Measurements from ENCODE around the gene UQCC5.

- TF ChIP-seq POU2F2 (IDR thresholded peaks at IDR 0.05; ENCODE audit: low read depth, low read length), result no peak
- no peak for TF ChIP-seq POLR2A (IDR thresholded peaks at IDR 0.05; ENCODE audit: low read depth, low read length)
- no peak for TF ChIP-seq POLR2AphosphoS5 (IDR thresholded peaks at IDR 0.05; ENCODE audit: low read depth, low read length)
- TF ChIP-seq TAF1 (IDR thresholded peaks at IDR 0.05; ENCODE audit: low read depth, low read length), result no peak
- no peak for TF ChIP-seq SPI1 (IDR thresholded peaks at IDR 0.05; ENCODE audit: low read depth, low read length)
Measured at GRCh38 chr3:52572221-52572620, 35.8 kb downstream of the UQCC5 start.
